RKO (cell line): ENCODE data around the gene ELOA.
"Not testable (repeated sequence)": the region's sequence is repeated elsewhere in the genome, so short reads cannot be mapped to it uniquely, and the experiment has no call there.

Experiments
- DNase-seq: peaks from one replicate; pipeline ENCODE4 v3.0.0-alpha.2; 2016; ENCODE audit warnings: low spot score

ELOA gene

GRCh38 chr1:23743287-23744152 lies at the start of gene ELOA:
ELOA (plus strand) TSS chr1:23743471; CDS start chr1:23743504, 33 bp downstream.
- DNase-seq = peak; percentile 75

GRCh38 chr1:23693599-23693998 lies 49.7 kb upstream of the ELOA start:
- DNase-seq = peak; percentile 79

- DNase-seq = peak; percentile 23
Observed at GRCh38 chr1:23694371-23694770, 48.9 kb upstream of the ELOA start.

GRCh38 chr1:23695667-23696066 lies 47.6 kb upstream of the ELOA start:
- no peak for DNase-seq

- peak; percentile 40 for DNase-seq
Observed at GRCh38 chr1:23696335-23696989, 46.8 kb upstream of the ELOA start.

GRCh38 chr1:23698466-23698865 lies 44.8 kb upstream of the ELOA start:
- DNase-seq = no peak

- no peak for DNase-seq
Observed at GRCh38 chr1:23699280-23700179, 43.7 kb upstream of the ELOA start.

GRCh38 chr1:23701310-23701709 lies 42.0 kb upstream of the ELOA start:
- no peak for DNase-seq

GRCh38 chr1:23701996-23702395 lies 41.3 kb upstream of the ELOA start:
- no peak for DNase-seq

- no peak for DNase-seq
Observed at GRCh38 chr1:23704834-23705495, 38.3 kb upstream of the ELOA start.

- DNase-seq = no peak
Observed at GRCh38 chr1:23709229-23709628, 34.0 kb upstream of the ELOA start.

- peak; percentile 80 for DNase-seq
Observed at GRCh38 chr1:23718482-23718881, 24.8 kb upstream of the ELOA start.

- DNase-seq = no peak
Observed at GRCh38 chr1:23719162-23719820, 24.0 kb upstream of the ELOA start.

GRCh38 chr1:23720256-23720995 lies 22.8 kb upstream of the ELOA start:
- no peak for DNase-seq

- no peak for DNase-seq
Observed at GRCh38 chr1:23722652-23723051, 20.6 kb upstream of the ELOA start.

- no peak for DNase-seq
Observed at GRCh38 chr1:23726686-23727085, 16.6 kb upstream of the ELOA start.

GRCh38 chr1:23727362-23727811 lies 15.9 kb upstream of the ELOA start:
- DNase-seq = no peak

GRCh38 chr1:23732363-23733224 lies 10.7 kb upstream of the ELOA start:
- peak; percentile 52 for DNase-seq

GRCh38 chr1:23733281-23733680 lies 10.0 kb upstream of the ELOA start:
- not testable (repeated sequence) for DNase-seq
